LHCN-M2 (cell line): Measurements from ENCODE around the gene TMEM63B. TPM values are rescaled to one million over a fixed set of nuclear protein-coding genes. Genes with fewer than 3 reads are reported as not detected.
"Not testable (repeated sequence)": the region's sequence is repeated elsewhere in the genome, so short reads cannot be mapped to it uniquely, and the experiment has no call there.

ENCODE experiments used
- DNase-seq: peaks from one replicate; pipeline ENCODE4 v3.0.0-alpha.2; 2012; ENCODE audit warnings: low read depth
- total RNA-seq: library from RNA; depleted of rRNA; stranded (reverse); fragments of >200 nt; gene quantifications from 2 replicates; pipeline ENCODE4 v1.2.3, GENCODE V29; 2014

Gene TMEM63B
- total RNA-seq, 1 experiment from 2014 or later, result 39.0 TPM

GRCh38 chr6:44144536-44144935 is 17.2 kb downstream of the TMEM63B start:
- not testable (repeated sequence) for DNase-seq

GRCh38 chr6:44145839-44146238 is 18.5 kb downstream of the TMEM63B start:
- DNase-seq, result no peak

- DNase-seq, result no peak
Observed at GRCh38 chr6:44146685-44147084, 19.3 kb downstream of the TMEM63B start.

GRCh38 chr6:44147256-44147655 is 19.9 kb downstream of the TMEM63B start:
- no peak for DNase-seq

DNA sequence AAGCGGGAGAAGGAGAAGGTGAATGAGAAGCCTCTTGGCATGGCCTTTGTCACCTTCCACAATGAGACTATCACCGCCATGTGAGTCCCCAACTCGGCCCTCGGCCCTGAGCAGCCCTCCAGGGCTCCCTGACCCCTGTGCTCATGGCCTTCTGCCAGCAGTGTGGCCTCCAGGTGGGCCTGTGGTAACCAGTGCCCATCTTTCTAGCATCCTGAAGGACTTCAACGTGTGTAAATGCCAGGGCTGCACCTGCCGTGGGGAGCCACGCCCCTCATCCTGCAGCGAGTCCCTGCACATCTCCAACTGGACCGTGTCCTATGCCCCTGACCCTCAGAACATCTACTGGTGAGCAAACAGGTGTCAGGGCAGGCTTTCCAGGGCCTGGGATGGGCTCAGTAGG is 21.0 kb downstream of the TMEM63B start:
- no peak for DNase-seq

DNA sequence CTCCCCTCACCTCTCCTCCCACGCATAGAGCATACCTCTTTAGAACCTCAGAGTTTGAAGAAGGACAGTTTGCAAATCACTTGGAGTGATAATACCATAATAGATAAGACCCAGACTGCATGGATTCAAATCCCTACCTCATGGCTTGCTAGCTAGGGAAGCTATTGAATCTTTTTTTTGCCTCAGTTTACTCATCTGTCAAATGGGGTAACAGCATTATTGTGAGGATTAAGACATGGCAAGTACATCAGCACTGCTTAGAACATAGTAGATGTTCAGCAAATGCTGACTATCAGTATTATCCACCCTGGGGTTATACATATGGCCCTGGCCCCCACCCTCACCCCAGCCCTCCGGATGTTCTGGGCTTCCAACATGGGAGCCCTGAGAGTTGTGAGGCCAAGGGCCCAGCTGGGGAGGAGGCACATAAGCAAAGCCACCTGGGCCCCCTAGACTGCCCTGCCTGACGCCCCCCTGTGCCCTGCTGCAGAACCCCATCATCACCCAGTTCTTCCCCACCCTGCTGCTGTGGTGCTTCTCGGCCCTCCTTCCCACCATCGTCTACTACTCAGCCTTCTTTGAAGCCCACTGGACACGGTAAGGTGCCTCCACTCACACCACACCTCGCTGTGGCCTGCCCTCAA is 22.1 kb downstream of the TMEM63B start:
- no peak for DNase-seq

DNA sequence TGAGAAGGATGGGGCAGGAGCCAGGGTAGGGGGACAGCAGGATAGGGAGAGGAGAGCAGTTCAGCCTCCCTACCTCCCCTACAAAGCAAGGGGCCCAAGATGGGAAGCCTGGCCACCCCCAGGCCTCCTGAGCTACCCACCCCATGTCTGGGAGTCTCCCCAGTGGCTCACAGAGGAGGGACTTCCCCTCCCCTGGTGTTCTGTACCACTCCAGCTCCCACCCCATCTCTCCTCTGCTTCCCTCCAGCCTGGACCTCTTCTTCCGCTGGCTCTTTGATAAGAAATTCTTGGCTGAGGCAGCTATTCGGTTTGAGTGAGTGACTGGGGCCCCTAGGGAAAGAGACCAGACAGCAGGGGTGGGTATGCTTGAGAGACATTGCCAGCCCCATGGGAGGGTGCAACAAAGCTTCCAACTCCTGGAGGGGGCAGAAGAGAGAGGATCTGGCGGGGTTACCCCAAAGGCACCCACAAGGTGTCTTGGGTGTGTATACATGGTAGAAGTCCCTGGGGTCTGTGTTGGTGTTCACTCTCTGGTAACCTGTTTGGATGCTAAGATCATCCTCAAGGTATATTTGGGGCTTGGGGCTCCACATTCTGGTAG is 23.1 kb downstream of the TMEM63B start:
- DNase-seq, result no peak

- peak; percentile 54 for DNase-seq
Observed at GRCh38 chr6:44151348-44152108, 24.2 kb downstream of the TMEM63B start.

DNA sequence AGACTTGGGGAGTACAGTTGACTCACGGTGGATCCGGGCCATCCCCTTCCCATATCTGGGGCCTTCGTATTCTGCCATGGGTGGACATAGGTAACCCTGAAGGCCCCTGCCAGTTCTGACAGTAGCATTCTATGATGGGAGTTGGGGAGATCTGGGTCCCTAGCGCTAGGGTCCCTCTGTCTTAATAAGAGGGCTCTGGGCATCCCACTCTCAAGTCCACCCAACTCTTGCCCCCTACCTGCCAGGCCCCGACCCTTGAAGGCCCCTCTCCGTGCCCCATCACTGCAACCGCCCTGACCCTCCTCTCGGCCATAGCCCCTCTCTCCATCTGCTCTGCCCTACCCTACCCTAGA is 24.7 kb downstream of the TMEM63B start:
- no peak for DNase-seq

DNA sequence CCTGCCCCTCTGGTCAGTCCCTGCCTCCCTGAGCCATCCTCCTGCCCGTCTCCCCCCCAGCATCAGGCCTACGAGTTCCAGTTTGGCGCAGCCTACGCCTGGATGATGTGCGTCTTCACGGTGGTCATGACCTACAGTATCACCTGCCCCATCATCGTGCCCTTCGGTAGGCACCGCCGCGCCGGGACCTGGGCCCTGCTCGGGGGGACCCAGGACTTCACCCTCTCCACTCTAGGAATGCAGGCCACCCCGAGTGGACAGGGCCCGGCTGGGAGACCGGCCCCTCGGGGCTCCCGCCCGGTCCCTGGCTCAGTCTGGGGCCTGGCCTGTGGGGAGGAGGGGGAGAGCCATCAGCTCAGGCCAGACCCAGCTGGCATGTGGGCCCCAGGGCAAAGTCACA is 25.2 kb downstream of the TMEM63B start:
- no peak for DNase-seq

DNA sequence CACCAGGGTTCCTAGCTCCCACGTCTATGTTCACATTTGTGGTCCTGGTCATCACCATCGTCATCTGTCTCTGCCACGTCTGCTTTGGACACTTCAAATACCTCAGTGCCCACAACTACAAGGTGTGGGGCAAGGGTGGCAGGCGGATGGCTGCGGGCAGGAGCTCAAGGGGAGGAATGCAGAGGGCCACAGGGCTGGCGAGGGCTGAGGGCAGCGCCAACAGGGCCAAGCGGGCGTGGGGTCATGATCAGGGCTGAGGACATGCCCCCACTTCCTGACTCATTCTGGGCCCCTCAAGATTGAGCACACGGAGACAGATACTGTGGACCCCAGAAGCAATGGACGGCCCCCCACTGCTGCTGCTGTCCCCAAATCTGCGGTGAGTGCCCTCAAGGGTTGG is 26.7 kb downstream of the TMEM63B start:
- DNase-seq, result no peak

GRCh38 chr6:44156494-44157151 is 29.3 kb downstream of the TMEM63B start:
- no peak for DNase-seq

GRCh38 chr6:44157152-44157521 is 29.8 kb downstream of the TMEM63B start:
- no peak for DNase-seq

GRCh38 chr6:44158770-44159228 is 31.4 kb downstream of the TMEM63B start, which contains the start of gene CAPN11:
Gene CAPN11, plus strand, starts transcription at chr6:44158820. Its CDS starts 29 bp downstream, at chr6:44158849.
- DNase-seq, result no peak

- peak; percentile 78 for DNase-seq
Observed at GRCh38 chr6:44161997-44162338, 34.6 kb downstream of the TMEM63B start.

GRCh38 chr6:44162876-44163625 is 35.7 kb downstream of the TMEM63B start:
- DNase-seq, result no peak

- no peak for DNase-seq
Observed at GRCh38 chr6:44166116-44166515, 38.8 kb downstream of the TMEM63B start.

DNA sequence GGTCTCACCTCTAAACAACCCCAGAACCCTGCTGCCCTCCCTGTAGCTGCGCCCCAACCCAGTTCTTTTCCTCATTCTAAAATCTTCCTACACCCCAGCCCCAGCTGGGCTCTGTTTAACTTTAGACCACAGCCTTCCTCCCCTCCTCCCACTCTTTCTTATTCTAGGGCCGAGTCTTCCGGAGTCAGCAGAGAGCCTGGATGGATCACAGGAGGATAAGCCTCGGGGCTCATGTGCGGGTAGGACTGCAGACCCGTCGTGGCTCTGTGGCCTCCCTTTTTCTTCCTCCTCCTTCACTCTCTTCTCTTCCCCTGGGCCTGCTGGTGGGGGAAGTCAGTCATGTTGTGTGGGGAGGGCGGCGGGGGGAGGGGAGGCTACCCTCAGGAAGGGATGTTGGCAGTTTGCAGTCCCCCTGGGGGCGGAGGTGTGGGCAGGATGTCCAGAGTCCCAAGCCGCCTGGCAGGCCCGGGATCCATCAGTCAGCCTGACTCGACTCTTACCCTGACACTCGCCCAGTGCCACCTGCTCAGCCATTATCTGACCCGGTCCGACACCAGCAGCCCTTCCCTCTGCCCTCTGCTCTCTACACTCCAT is 39.3 kb downstream of the TMEM63B start:
- DNase-seq, result no peak

DNA sequence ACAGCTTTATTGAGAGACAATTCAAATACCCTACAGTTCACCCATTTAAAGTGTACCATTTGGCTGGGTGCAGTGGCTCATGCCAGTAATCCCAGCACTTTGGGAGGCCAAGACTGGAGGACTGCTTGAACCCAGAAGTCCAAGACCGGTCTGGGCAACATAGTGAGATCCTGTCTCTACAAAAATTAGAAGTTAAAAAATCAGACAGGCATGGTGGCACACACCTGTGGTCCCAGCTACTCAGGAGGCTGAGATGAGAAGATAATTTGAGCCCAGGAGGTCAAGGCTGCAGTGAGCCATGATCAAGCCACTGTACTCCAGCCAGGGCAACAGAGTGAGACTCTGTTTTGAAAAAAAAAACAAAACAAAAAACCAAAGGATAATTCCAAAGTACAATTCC is 40.2 kb downstream of the TMEM63B start:
- DNase-seq, result no peak

- DNase-seq, result no peak
Observed at GRCh38 chr6:44169154-44169553, 41.8 kb downstream of the TMEM63B start.

DNA sequence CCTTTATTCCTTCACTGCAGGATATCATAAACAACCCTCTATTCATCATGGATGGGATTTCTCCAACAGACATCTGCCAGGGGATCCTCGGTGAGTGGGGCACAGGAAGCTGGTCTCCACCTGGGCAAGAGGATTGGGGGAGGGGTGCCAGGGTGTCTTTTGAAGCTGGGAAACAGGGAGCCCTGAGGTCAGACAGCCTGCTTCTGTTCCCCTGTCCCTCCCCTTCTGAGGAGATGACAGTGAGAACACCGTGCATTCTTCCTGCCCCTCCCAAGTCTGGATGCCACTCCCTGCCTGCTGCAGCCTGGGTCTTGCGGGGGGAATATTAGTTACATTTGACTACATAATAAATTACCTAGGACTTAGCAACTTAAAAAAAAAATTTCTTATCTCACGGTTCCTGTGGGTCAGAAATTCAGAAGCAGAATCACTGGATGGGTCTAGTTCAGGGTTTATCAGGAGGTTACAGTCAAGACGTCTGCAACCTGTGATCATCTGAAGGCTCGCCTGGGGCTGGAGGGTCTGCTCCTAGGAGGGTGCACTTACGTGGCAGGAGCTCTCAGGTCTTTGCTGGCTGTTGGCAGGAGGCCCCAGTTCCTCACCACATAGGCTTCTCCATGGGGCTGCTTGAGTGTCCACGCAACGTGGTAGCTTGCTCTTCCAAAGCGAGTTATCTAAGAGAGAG is 42.7 kb downstream of the TMEM63B start:
- DNase-seq, result no peak
